ENCODE measurements around the gene AGPAT3.

Gene AGPAT3

DNA sequence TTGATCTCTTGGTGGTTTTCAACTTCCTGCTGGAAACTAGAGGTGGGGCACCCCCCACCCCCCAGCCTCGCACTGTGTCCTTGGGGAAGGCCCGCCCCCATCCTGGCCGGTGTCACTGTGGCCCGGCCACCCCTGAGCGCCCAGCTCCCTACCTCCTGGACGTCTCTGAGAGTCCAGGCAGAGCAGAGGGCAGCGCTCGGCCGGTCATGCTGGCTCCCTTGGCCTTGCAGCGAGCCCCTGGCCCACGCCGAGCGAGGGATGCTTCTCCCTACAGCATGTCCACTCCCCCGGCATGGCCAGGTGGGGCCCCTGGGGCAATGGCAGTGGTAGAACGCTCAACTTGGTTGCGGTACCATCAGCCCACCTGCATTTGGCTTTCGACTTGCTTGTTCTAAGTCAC is 118.4 kb downstream of the AGPAT3 start:
- DNase-seq: no peak

DNA sequence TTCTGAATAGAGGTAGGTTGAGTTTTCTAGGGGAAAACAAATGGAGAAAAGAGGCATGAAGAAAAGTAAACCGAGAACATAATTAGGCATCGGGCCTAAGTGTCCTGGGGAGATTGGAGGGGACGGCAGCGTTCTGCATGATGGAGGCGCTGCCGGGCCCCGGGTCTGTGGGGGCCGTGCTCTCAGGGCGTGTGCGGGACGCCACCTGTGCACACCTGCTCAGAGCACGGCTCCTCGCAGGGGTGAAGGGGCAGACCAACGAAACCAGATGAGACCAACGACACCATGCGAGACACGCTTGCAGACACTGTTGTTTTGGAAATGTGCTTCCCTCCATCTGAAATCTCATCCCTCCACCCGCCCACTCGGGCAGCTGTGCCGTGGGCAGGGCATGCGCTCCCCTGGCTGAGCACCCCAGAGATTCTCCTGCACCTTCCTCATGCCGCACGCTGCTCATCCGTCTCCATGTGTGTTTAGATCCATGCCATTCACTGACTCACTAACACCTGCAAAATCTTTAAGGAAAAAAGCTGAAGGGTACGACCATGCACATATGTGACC is 118.9 kb downstream of the AGPAT3 start:
- DNase-seq: no peak

DNA sequence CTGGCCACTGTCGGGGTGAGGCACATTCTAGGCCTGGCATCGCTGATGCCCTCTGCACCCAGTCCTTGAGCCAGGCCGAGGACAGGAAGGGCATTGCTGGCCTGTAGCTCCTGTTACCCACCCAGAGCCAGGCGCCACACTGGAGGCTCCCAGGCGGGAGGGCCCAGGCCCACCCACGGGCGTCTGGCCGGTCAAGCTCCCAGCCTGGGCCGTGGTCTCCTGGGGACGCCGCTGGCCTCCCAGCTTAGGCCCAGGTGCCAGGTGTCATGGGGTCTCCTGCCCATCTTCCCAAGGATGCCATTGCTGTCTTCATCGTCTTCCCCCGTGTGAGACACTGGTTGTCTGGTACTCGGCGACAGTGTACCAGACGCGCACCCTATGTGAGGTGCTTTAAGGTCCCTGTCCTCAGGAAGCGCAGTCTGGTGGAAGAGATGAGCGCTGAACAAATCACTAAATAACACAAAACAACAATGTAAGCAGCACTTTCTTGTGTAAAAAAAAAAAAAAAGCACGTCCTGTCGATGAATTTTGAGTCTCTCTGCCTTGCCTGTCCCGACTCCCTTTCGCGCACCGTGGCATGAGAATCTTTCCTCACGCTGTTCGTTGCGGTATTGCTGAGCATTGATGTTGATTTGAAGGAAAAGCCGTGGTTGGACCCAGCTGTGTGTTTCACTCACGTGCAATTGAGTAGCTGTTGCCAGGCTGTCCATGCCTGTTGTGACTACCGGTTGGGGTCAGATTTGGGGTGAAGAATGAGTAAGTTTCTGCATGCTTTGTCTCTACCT is 120.1 kb downstream of the AGPAT3 start:
- no peak for DNase-seq

DNA sequence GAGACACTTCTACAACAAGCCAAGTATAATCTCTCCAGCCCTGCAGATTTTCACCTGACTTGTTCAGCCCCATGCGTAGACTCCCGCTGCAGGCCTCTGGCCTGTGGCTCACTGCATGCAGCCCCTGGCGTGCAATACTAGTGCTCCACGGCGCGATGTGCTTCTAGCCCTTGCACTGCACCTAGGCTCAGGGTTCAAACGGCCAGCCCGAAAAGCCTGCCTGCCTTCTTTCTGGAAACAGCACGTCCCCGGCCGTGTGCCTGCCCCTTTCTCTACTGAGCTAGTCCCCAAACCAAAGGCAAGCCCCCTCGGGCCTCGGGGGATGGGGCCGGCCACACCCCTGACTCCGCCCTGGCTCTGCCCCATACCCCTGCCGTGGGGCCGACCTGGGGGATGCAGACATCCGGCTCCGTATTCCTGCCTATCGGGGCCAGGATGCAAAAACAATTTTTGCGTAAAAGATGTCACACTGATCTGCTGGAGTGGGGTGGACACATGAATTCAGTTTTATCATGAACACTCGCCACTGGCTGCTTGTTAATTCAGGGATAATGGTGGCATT is 120.7 kb downstream of the AGPAT3 start:
- DNase-seq: no peak

DNA sequence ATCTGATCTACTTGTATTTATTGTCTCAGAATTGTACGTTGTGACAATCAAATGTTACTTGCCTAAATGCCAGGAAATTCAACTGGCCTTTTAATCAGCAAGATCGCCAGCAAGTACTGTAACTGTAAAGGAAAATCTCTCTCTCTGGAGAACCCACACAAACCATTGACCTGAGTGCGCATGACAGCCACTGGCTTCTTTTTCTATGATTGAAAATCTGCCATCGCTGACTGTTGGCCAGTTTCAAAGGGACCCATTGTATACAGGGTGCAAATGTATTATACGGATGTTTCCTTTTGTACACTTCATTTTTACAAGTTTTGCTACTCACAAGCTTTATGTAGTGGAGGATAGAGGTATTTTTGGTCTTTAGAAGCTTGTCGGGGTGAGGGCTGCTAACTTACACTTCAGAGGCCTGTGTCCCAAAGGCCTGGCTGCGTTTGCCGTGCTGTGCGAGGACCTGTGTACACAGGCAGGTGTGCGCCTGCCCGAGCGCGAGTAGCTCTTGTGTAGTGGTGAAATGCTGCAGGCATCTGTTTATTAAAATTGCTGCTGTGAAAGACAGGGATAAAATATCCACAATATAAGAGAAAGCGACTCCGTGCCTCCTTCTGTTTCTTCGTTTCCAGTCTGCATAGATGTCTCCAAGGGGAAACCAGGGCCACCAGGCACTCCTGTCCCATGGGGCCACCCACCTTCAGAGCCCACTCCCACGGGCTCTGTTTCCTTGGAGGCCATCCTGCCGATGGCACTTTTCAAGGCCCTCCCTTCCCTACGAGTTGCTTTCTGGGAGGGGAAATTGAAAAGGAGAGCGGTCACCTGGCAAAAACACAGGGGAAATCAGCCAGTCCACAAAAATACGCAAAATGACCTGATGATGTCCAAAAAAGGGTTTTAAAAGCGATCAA is 121.8 kb downstream of the AGPAT3 start:
- no peak for DNase-seq

DNA sequence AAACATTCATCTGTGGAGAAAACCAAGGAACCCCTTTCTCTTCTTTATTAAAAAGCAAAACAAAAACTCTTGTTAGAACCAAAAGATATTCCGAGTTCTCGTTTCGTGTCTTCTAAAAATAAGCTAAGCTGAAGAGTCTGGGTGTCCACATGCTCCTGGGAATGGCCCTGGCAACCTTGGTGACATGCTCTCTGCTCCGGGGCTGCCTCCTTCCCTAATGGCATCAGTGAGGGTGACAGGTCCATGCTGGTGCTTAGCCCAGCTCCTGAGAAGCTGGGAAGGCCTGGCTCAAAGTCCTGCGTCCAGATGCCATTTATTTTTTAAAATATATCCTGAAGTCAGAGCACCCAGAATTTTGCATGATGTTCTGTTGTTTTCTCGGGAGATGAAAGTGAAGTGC is 122.5 kb downstream of the AGPAT3 start:
- DNase-seq: no peak

DNA sequence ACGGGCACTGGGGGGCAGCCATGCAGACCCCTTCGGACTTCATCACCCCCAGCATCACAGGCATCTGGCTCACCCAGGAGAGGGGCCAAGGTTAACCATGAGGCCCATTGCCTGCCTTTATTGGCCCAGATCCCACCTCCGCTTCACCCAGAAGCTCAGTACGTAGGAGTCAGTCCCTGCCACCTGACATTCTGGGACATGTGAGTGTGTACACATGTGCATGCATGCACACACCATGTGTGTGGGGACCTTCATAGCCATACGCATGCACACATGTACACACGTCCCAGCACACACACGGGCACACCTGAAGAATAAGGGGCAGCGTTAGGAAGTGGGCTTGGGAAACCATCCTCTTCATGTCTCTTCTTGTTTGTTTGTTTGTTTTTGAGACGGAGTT is 123.0 kb downstream of the AGPAT3 start:
- no peak for DNase-seq

DNA sequence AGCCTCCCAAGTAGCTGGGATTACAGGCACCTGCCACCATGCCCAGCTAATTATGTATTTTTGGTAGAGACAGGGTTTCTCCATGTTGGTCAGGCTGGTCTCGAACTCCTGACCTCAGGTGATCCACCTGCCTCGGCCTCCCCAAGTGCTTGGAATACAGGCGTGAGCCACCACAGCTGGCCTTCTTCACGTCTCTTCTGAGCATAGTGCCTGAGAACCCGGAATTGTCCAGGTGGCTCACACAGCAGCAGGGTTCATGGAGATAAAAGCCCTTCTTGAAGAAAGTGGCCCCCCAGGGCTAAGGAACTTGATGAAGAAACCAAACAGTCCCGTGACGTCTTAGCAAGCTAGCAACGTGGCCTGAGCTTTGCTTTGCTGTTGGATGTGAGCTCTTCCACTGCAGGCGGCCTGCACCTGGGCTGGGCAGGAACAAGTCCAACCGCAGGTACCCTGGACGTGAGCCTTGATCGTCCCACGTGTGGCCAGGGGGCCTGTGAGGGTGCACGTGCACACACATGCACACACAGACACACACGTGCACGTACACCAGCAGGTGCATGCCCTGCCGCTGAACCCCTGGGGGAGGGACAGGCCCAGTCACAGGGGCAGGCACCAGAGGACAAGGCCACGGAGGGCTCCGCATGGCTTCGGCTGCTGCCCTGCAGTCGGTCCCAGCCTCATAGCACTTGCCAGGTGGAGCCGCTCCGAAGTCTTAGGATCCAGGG is 123.6 kb downstream of the AGPAT3 start:
- DNase-seq: no peak

DNA sequence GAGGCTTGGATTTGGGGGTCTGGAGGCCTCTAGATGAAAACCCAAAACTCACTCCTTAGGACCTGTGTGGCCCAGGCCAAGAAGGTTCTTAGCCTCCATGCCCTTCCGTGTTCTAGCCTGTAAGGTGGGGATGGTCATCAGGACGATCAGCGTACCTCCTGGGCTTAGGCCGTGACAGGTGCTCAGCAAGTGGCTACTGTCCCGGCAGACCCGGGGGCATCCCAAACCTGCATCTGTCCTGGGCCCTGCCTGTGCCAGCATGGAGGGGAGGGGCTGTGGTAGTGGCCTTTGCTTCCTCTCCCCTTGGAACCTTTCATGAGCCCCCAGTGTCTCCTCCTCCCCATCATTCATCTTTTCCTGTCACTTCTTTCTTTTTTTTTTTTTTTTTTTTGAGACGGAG is 124.4 kb downstream of the AGPAT3 start:
- no peak for DNase-seq

DNA sequence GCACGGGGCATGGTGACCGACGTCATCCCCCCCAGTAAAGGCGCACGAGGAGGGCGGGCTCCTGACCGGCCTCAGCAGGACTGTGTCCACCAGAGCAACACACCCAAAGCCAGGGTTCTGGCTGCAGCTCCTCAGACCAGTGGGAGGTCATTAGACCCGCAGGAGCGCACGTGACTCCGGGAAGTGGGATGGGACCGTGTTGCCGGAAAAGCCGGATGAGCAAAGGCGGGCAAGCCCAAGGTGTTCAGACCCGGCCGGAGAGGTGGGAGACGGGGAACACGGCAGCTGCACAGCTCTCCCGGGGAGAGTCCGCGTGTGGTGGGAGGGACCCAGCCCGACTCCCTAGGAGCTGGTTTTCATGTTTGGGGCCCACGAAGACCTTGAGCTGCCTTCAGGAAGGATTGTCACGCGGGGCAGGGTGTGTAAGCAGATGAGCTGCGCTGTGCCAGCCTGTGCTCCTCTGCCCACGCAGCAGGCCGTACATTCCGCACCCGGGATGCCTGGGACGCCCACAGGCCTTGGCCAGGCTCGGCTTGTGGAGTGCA is 126.5 kb downstream of the AGPAT3 start:
- DNase-seq: no peak

DNA sequence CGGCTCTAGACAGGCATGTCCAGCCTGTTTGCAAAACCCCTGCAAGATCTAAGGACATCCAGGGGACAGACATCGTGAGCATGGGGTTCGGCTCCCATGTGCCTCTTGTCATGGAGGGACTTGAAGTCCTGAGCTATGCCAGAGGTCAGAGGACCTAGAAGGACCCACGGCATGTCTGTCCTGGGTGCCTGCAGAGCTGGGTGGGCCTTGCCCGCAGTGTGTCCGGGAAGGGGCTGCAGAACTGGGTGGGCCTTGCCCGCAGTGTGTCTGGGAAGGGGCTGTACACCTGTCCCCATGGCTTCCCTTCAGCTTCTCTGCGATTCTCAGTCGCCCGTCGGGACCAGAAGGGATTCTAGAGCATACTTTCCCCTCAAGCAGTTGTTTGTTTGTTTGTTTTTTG is 127.1 kb downstream of the AGPAT3 start:
- no peak for DNase-seq

DNA sequence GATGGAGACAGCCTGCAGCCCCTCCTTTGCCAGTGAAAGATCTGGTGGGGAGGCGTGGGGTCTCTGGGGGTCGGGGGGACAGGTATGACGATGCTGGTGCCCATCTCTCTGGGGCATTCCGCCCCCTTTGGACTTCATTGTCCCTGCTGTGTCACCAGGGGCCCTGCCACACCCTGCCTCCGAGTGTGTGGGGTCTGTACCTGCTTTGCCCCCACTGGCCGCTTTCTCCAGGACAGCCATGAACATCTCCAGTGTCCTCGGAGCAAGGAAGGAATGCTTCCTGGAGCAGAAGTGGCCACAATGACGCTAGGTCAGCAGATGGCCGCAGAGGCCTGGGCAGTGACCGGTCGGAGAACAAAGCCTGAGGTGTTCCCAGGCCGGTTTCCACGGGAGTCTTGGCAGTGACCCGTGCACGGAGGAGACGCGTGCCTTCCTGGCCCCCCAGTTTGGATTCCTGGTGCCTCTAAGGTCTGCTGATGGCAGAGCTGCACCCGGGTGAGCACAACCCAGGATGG is 128.5 kb downstream of the AGPAT3 start:
- no peak for DNase-seq

DNA sequence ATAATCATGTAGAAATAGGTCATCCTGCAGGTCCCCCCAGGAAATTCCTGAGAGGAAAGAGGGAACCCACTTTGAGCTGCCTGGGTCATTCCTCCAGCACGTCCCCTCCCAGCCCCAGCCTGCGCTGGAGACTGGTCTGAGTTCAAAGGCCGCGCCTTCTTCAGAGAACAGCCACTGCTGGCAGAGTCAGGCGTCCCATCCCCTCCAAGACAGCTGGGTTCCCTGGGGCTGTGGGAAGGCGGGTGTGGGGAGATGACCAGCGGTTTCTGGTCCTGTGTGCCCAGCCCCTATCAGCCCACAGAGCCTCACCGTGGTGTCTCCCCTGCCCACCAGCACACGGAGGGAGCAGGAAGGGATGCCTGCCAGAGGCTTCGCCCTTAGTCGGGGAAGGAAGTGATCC is 129.1 kb downstream of the AGPAT3 start:
- no peak for DNase-seq

DNA sequence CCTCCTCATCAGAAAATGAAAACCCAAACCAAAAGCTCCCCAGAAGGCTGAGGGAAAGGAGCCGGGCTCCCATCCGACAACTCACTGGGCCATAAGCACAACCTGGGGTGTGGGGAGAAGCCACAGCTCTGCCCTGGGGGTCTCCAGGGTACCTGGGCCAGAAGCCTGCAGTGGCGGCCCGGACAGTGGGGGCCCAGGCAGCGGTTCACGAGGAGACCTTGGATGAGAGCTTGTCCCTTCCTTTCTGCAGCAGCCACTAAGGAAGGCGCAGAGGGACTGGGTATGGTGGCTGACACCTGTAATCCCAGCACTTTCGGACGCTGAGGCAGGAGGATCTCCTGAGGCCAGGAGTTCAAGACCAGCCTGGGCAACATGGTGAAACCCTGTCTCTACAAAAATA is 129.6 kb downstream of the AGPAT3 start:
- DNase-seq: no peak

DNA sequence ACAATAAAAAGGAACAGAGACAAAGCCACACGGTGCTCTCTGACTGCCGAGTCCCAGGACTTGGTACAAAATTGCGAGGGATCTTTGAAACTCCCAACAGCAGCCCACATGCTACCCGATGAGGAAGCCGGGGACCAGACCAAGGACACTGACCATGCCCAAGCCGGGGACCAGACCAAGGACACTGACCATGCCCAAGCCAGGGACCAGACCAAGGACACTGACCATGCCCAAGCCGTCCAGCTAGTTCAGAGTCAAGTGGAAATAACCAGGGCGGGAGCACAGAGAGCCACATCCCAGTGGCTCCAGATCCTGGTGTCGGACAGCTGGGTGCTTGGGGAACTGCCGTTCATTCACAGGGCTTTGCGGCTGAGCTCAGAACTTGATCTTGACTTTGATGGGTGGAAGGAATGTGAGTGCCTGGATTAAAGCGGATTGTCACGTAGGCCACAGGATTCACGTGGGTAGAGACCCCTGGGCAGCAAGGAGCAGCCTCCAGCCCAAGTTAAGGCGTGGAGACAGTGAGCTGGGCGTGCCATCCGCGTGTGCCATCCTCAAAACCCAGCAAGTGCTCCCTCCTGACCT is 130.6 kb downstream of the AGPAT3 start:
- no peak for DNase-seq

DNA sequence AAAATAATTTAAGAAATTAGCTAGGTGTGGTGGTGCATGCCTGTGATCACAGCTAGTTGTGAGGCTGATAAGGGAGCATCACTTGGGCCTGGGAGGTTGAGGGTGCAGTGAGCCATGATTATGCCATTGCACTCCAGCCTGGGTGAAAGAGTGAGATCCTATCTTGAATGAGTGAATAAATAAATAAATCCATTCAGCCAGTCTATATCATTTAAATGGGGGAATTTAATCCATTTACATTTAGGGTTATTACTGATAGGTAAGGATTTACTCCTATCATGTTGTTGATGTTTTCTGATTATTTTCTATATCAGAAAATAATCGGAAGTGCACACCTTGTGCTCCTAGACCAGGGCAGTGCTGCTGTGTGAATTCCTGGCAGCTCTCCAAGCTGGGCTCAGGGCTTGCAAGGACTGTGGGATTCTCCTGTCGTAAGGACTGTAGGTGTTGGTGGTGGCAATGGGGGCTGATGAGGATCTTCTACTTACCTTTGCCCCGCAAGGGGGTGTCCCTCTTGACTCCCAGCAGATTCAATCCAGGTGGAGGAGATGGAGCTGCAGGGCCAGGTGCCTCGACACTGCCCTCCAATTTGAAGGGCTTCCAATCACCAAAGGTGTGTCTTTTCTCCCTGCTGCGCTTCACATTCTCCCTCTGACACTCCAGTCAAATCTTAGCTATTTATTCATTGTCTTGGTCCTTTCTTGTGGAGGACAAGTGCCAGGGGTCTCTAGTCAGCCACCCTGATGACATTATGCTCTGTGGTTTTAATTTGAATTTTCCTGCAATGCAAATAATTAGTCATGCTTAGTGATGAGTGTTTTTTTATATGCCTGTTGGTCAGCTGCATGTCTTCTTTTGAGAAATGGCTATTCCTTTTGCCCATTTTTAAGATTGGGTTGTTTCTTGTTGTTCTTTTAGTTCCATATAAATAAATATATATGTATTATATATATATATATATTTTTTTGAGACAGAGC is 133.0 kb downstream of the AGPAT3 start:
- DNase-seq: no peak

DNA sequence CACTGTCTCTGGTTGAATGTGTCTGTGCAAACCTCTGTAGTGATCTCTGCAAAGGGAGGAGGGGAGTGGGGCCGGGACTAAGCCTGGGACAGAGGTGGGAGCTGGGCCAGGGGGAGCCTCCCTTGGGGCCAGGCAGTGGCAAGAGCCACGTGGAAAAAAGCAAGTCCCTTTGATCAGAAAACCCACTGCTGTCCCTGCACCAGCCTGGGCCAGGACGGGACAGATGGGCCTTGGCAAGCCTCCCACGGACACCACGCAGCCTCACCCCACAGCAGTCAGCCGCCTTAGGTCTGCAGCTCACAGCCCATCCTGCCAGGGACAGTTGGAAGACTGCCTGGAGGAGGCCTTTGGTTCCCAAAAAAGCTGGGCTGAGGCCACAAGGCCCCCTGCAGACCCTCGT is 135.3 kb downstream of the AGPAT3 start:
- no peak for DNase-seq

DNA sequence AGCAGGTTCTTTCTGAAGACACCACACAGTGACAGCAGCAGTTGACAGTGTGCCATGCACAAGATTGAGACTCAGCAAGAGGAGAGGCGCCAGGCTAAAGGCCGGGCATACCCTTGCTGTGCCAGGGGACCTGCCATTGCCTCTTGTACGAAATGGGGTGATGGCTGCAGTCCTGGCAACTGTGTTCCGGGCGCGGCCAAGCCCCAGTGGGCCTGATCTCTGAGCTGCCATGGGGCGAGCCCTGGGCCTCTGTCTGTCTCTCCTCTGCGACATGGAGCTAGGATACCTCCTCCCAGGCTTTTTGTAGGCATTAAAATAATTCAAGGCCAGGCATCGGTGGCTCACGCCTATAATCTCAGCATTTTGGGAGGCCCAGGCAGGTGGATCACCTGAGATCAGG is 137.5 kb downstream of the AGPAT3 start:
- no peak for DNase-seq

DNA sequence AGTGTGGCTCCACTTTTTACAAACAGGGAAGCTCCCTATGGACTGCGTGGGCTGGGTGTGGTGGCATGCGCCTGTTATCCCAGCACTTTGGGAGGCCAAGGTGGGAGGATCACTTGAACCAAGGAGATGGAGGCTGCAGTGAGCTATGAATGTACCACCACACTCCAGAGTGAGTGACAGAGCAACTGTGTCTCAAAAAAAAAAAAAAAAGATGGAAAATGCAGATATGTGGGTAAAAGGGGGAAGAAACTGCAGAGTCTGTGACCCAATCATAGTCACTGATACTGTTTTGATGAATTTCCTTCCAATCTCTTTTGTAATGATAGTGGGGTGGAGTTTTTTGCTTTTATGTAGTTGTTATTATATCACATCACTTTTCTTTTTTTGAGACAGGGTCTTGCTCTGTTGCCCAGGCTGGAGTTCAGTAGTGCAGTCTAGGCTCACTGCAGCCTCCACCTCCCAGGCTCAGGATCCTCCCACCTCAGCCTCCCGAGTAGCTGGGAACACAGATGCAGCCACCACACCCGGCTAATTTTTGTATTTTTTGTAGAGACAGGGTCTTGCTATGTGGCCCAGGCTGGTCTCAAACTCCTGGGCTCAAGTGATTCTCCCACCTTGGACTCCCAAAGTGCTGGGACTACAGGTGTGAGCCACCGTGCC is 138.4 kb downstream of the AGPAT3 start:
- DNase-seq: no peak

DNA sequence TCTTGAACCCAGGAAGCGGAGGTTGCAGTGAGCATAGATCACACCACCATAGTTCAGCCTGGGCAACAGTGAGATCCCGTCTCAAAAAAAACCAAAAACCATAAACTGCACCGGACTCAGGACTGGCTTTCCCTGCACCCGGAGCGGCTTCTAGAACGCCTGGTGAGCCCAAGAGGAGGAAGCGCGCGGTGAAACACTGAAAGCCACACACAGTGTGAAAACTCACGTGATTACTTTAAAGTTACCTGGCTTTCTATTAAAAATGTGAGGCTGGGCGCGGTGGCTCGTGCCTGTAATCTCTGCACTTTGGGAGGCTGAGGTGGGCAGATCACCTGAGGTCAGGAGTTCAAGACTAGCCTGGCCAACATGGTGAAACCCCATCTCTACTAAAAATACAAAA is 140.0 kb downstream of the AGPAT3 start:
- no peak for DNase-seq

Data from NCI-H526 treated with DMSO at 0.1 percent for 48 hours (cell line).